GM23338 (cell line): Measurements from ENCODE around the gene MTMR3. TPM values are rescaled to one million over a fixed set of nuclear protein-coding genes. Genes with fewer than 3 reads are reported as not detected.

Source experiments
- ATAC-seq: fragments of 200-7000 bp; cut with Tn5 transposase; 3 replicates; pipeline ENCODE4 v1.9.1; 2020
- DNase-seq: peaks from one replicate; pipeline ENCODE4 v3.0.0-alpha.2; 2015; ENCODE audit warnings: low spot score
- H2AFZ ChIP-seq: fragments of 200-600 bp; sonication (generic); 2 replicates; pipeline ENCODE4 v1.8.0; 2016; ENCODE audit warnings: antibody characterized with exemption, mild to moderate bottlenecking, moderate library complexity
- H3F3A ChIP-seq: fragments of 200-600 bp; sonication (generic); replicated peaks from 2 replicates; pipeline ENCODE4 v1.8.0; 2017; ENCODE audit warnings: antibody characterized with exemption, mixed run types, low read depth
- H3K27ac ChIP-seq: fragments of 200-600 bp; sonication (generic); 2 replicates; pipeline ENCODE4 v1.6.1; 2016; ENCODE audit warnings: low read depth
- H3K27me3 ChIP-seq: fragments of 200-600 bp; sonication (generic); 2 replicates; pipeline ENCODE4 v1.8.0; 2016; ENCODE audit warnings: mild to moderate bottlenecking, mixed run types, moderate library complexity; ENCODE audit not compliant: insufficient read depth
- H3K36me3 ChIP-seq: fragments of 200-600 bp; sonication (generic); 2 replicates; pipeline ENCODE4 v1.8.0; 2016; ENCODE audit warnings: mild to moderate bottlenecking; ENCODE audit not compliant: insufficient read depth
- H3K4me1 ChIP-seq: fragments of 200-600 bp; sonication (generic); 2 replicates; pipeline ENCODE4 v1.8.0; 2016; ENCODE audit warnings: mild to moderate bottlenecking, moderate library complexity; ENCODE audit not compliant: insufficient read depth
- H3K4me2 ChIP-seq: fragments of 200-600 bp; sonication (generic); 2 replicates; pipeline ENCODE4 v1.7.1; 2017; ENCODE audit warnings: mixed run types
- H3K4me3 ChIP-seq: fragments of 200-600 bp; sonication (generic); 2 replicates; pipeline ENCODE4 v1.6.1; 2016; ENCODE audit warnings: mixed run types
- H3K79me2 ChIP-seq: fragments of 200-600 bp; sonication (generic); replicated peaks from 2 replicates; pipeline ENCODE4 v1.8.0; 2017; ENCODE audit warnings: mild to moderate bottlenecking; ENCODE audit not compliant: insufficient read depth
- H3K9me2 ChIP-seq: fragments of 200-600 bp; sonication (generic); 2 replicates; pipeline ENCODE4 v1.8.0; 2017; ENCODE audit not compliant: insufficient read depth
- H4K20me1 ChIP-seq: fragments of 200-600 bp; sonication (generic); replicated peaks from 2 replicates; pipeline ENCODE4 v1.8.0; 2017; ENCODE audit warnings: mild to moderate bottlenecking; ENCODE audit not compliant: insufficient read depth
- H3K27ac Mint-ChIP-seq: 2 replicates; pipeline ENCODE4 v1.8.0; 2020; ENCODE audit warnings: inconsistent platforms, mild to moderate bottlenecking, moderate library complexity, mixed read lengths
- H3K27me3 Mint-ChIP-seq: 3 replicates; pipeline ENCODE4 v1.8.0; 2022; ENCODE audit warnings: low read depth, mild to moderate bottlenecking, moderate library complexity, mixed read lengths, inconsistent platforms; ENCODE audit not compliant: insufficient read depth, poor library complexity
- H3K36me3 Mint-ChIP-seq: 3 replicates; pipeline ENCODE4 v1.8.0; 2021; ENCODE audit warnings: low read depth, mild to moderate bottlenecking, inconsistent platforms, moderate library complexity, mixed read lengths
- H3K4me1 Mint-ChIP-seq: 3 replicates; pipeline ENCODE4 v1.8.0; 2020; ENCODE audit warnings: mild to moderate bottlenecking, inconsistent platforms, mixed read lengths
- H3K4me3 Mint-ChIP-seq: 3 replicates; pipeline ENCODE4 v1.8.0; 2021; ENCODE audit warnings: moderate library complexity, mild to moderate bottlenecking, inconsistent platforms, mixed read lengths
- H3K9me3 Mint-ChIP-seq: 3 replicates; pipeline ENCODE4 v1.8.0; 2020; ENCODE audit warnings: moderate library complexity, mild to moderate bottlenecking, inconsistent platforms, mixed read lengths
- CTCF ChIP-seq, 2 experiments: fragments of 200-600 bp in 1 of 2; sonication (generic) in 1 of 2; conservative IDR thresholded peaks; 2 replicates each; pipeline versions ENCODE4 v1.5.1 to v1.6.1; 2016 to 2017; ENCODE audit warnings: antibody characterized with exemption in 2 of 2, low read depth in 2 of 2, mild to moderate bottlenecking in 2 of 2, moderate library complexity in 1 of 2
- ETS1 ChIP-seq: IDR thresholded peaks from 2 replicates; pipeline ENCODE4 v1.6.1; 2016; ENCODE audit warnings: antibody characterized with exemption
- EZH2 ChIP-seq: fragments of 200-600 bp; sonication (generic); IDR thresholded peaks from one replicate; pipeline ENCODE4 v1.8.0; 2017; ENCODE audit warnings: antibody characterized with exemption, mild to moderate bottlenecking, low read depth; ENCODE audit not compliant: unreplicated experiment
- NANOG ChIP-seq: IDR thresholded peaks from 2 replicates; pipeline ENCODE4 v1.6.1; 2016; ENCODE audit warnings: antibody characterized with exemption, borderline replicate concordance
- POLR2AphosphoS5 ChIP-seq: IDR thresholded peaks from 2 replicates; pipeline ENCODE4 v1.6.1; 2016; ENCODE audit warnings: antibody characterized with exemption, low read depth
- REST ChIP-seq: IDR thresholded peaks from one replicate; pipeline ENCODE4 v1.6.1; 2018; ENCODE audit warnings: antibody characterized with exemption; ENCODE audit not compliant: unreplicated experiment
- ZNF331 ChIP-seq: fragments of 250-450 bp; sonication (Bioruptor Pico); IDR thresholded peaks from 2 replicates; pipeline ENCODE4 v1.5.0; 2020; ENCODE audit warnings: low read depth, mild to moderate bottlenecking, moderate library complexity
- ZNF462 ChIP-seq: fragments of 250-450 bp; sonication (Bioruptor Pico); IDR thresholded peaks from 2 replicates; pipeline ENCODE4 v1.5.0; 2020; ENCODE audit warnings: mild to moderate bottlenecking, moderate library complexity
- polyA plus RNA-seq: library from polyadenylated mRNA; unstranded; fragments of >200 nt; fragmentation: Nextera tagmentation; extraction: Ambion mirVana; gene quantifications from 2 replicates; pipeline ENCODE4 v1.2.1, GENCODE V29; 2016
- total RNA-seq: library from RNA; depleted of rRNA; stranded (reverse); fragments of >200 nt; shearing (Covaris generic); gene quantifications from 2 replicates; pipeline ENCODE4 v1.2.3, GENCODE V29; 2014

The MTMR3 gene
- total and polyA plus RNA-seq, 2 experiments from 2014 or later = 5.2 to 27.4 TPM

GRCh38 chr22:29987137-29987536, 104.2 kb downstream of the MTMR3 start (continued):
- TF ChIP-seq ZNF462 (CRISPR knock-in tag) = no peak
- TF ChIP-seq EZH2 = no peak

GRCh38 chr22:29988719-29989118, 105.7 kb downstream of the MTMR3 start:
- H3K27me3 ChIP-seq = no peaks in the 10 kb centered on the region

More at GRCh38 chr22:29988719-29989118, 105.7 kb downstream of the MTMR3 start:
- no peak for ATAC-seq
- no peaks in the 10 kb centered on the region for H3K27me3 Mint-ChIP-seq
- H3K4me1 Mint-ChIP-seq = peaks cover 34% of the 10 kb centered on the region
- no peaks in the 10 kb centered on the region for H3K9me2 ChIP-seq
- no peaks in the 10 kb centered on the region for H4K20me1 ChIP-seq
- no peaks in the 10 kb centered on the region for H3K79me2 ChIP-seq
- peaks cover 5% of the 10 kb centered on the region; the same call in 1 of the 3 replicates for H3K36me3 Mint-ChIP-seq
- no peak overlapping the region for H3K27ac ChIP-seq
- H3K4me3 ChIP-seq = no peak overlapping the region
- no peak overlapping the region for H3K4me3 Mint-ChIP-seq
- no peak overlapping the region for H2AFZ ChIP-seq
- no peaks in the 10 kb centered on the region for H3K36me3 ChIP-seq
- H3K4me2 ChIP-seq = no peak overlapping the region
- no peak for DNase-seq
- TF ChIP-seq POLR2AphosphoS5 = no peak
- no peak for TF ChIP-seq EZH2
- no peak for TF ChIP-seq REST
- no peak for TF ChIP-seq ZNF331
- no peak for TF ChIP-seq ETS1
- TF ChIP-seq NANOG = no peak
- TF ChIP-seq CTCF (conservative IDR thresholded peaks at IDR 0.05; ENCODE audit: low read depth in 2 of 2) = no peak
- no peak overlapping the region for H3K27ac Mint-ChIP-seq
- no peaks in the 10 kb centered on the region for H3K9me3 Mint-ChIP-seq
- peaks cover 27% of the 10 kb centered on the region for H3K4me1 ChIP-seq
- no peaks in the 10 kb centered on the region for H3F3A ChIP-seq
